Measurements from ENCODE around the gene TMEM87B.
"Not testable (repeated sequence)": the region's sequence is repeated elsewhere in the genome, so short reads cannot be mapped to it uniquely, and the experiment has no call there.

- not testable (repeated sequence) for TF ChIP-seq CTCF (IDR thresholded peaks at IDR 0.05); MLX (CRISPR knock-in tag; IDR thresholded peaks at IDR 0.05)
These were observed 84.7 kb downstream of the TMEM87B start for GRCh38 chr2:112139661-112140204.
